Progenitor cell of endocrine pancreas (in vitro differentiated cells): ENCODE results near the gene MFN2. TPM values are rescaled to one million over a fixed set of nuclear protein-coding genes. Genes with fewer than 3 reads are reported as not detected.
"Not testable (repeated sequence)": the region's sequence is repeated elsewhere in the genome, so short reads cannot be mapped to it uniquely, and the experiment has no call there.

Experiments
- DNase-seq: peaks from one replicate; pipeline ENCODE4 v3.0.0; 2021; ENCODE audit warnings: low spot score; ENCODE audit not compliant: unreplicated experiment
- H3K27ac Mint-ChIP-seq: 2 replicates; pipeline ENCODE4 v1.8.0; 2021; ENCODE audit warnings: mild to moderate bottlenecking, moderate library complexity, mixed read lengths
- H3K27me3 Mint-ChIP-seq: 2 replicates; pipeline ENCODE4 v1.8.0; 2021; ENCODE audit warnings: mixed read lengths
- H3K36me3 Mint-ChIP-seq: 2 replicates; pipeline ENCODE4 v1.8.0; 2022; ENCODE audit warnings: mixed read lengths; ENCODE audit not compliant: insufficient read depth
- H3K4me1 Mint-ChIP-seq: 2 replicates; pipeline ENCODE4 v1.8.0; 2021; ENCODE audit warnings: low read depth, mixed read lengths
- H3K4me3 Mint-ChIP-seq: 2 replicates; pipeline ENCODE4 v1.8.0; 2021; ENCODE audit warnings: low read depth, mild to moderate bottlenecking, moderate library complexity, mixed read lengths
- H3K9me3 Mint-ChIP-seq: 2 replicates; pipeline ENCODE4 v1.8.0; 2021; ENCODE audit warnings: low read depth, mixed read lengths
- CTCF ChIP-seq: fragments of 200-600 bp; sonication (generic); IDR thresholded peaks from one replicate; pipeline ENCODE4 v1.5.0; 2021; ENCODE audit warnings: antibody characterized with exemption, mild to moderate bottlenecking; ENCODE audit not compliant: unreplicated experiment
- total RNA-seq: library from RNA; stranded (reverse); gene quantifications from 2 replicates; pipeline ENCODE4 v1.2.1, GENCODE V29; 2021

MFN2 gene
- total RNA-seq, 1 donor from 2014 or later = 55.8 TPM

- Mint-ChIP-seq H3K36me3 (no peaks in the 10 kb centered on the region), H3K4me3 (peak overlapping the region; percentile 73), H3K9me3 (no peaks in the 10 kb centered on the region), H3K4me1 (no peaks in the 10 kb centered on the region), H3K27ac (peak overlapping the region; percentile 69), H3K27me3 (no peaks in the 10 kb centered on the region)
- no peak for DNase-seq
- TF ChIP-seq CTCF = no peak
These were observed 45.2 kb upstream of the MFN2 start for GRCh38 chr1:11935057-11935412.

GRCh38 chr1:11935733-11936132 lies 44.5 kb upstream of the MFN2 start:
- not testable (repeated sequence) for H3K27me3 Mint-ChIP-seq, H3K4me1 Mint-ChIP-seq, H3K27ac Mint-ChIP-seq, H3K4me3 Mint-ChIP-seq, H3K36me3 Mint-ChIP-seq, H3K9me3 Mint-ChIP-seq, DNase-seq

- DNase-seq = no peak
- TF ChIP-seq CTCF = no peak
- no peaks in the 10 kb centered on the region for H3K4me1 Mint-ChIP-seq
- H3K9me3 Mint-ChIP-seq = no peaks in the 10 kb centered on the region
- no peaks in the 10 kb centered on the region for H3K36me3 Mint-ChIP-seq
- no peak overlapping the region for H3K27ac Mint-ChIP-seq
- H3K4me3 Mint-ChIP-seq = no peak overlapping the region
- no peaks in the 10 kb centered on the region for H3K27me3 Mint-ChIP-seq
These were observed 41.3 kb upstream of the MFN2 start for GRCh38 chr1:11938722-11939526.

GRCh38 chr1:11939794-11940193 lies 40.5 kb upstream of the MFN2 start:
- H3K36me3 Mint-ChIP-seq, H3K4me3 Mint-ChIP-seq, H3K4me1 Mint-ChIP-seq, DNase-seq, H3K27ac Mint-ChIP-seq, H3K27me3 Mint-ChIP-seq, H3K9me3 Mint-ChIP-seq: not testable (repeated sequence)

GRCh38 chr1:11940260-11940921 lies 39.9 kb upstream of the MFN2 start:
- peaks cover 6% of the 10 kb centered on the region for H3K4me1 Mint-ChIP-seq
- DNase-seq = no peak
- H3K27me3 Mint-ChIP-seq = no peaks in the 10 kb centered on the region
- H3K4me3 Mint-ChIP-seq = no peak overlapping the region
- no peaks in the 10 kb centered on the region for H3K9me3 Mint-ChIP-seq
- no peaks in the 10 kb centered on the region for H3K36me3 Mint-ChIP-seq
- H3K27ac Mint-ChIP-seq = no peak overlapping the region
- TF ChIP-seq CTCF = no peak

GRCh38 chr1:11942280-11942679 lies 38.0 kb upstream of the MFN2 start:
- H3K9me3 Mint-ChIP-seq = no peaks in the 10 kb centered on the region
- DNase-seq = no peak
- no peak for TF ChIP-seq CTCF
- no peak overlapping the region for H3K27ac Mint-ChIP-seq
- peaks cover 6% of the 10 kb centered on the region for H3K4me1 Mint-ChIP-seq
- no peaks in the 10 kb centered on the region for H3K36me3 Mint-ChIP-seq
- H3K4me3 Mint-ChIP-seq = no peak overlapping the region
- no peaks in the 10 kb centered on the region for H3K27me3 Mint-ChIP-seq
